Measurements from ENCODE around the gene PITX1. TPM values are rescaled to one million over a fixed set of nuclear protein-coding genes. Genes with fewer than 3 reads are reported as not detected.
A peak's percentile ranks its signal among the peaks of the same experiment; 100 is the strongest.

Gene PITX1
- total and polyA plus RNA-seq, 2 of the 13 experiments (the other 11 are each of a cell fraction or from before 2014, with no cell fraction given) = 11.7 to 20.2 TPM

GRCh38 chr5:135034963-135035677 lies 1.1 kb upstream of the PITX1 start (continued):
- no peak for TF ChIP-seq ZNF296 (CRISPR knock-in tag; conservative IDR thresholded peaks at IDR 0.05)

GRCh38 chr5:135034236-135034962 lies 371 bp upstream of the PITX1 start:
- CTCF ChIA-PET (ENCODE audit: low intra/inter-chr PET ratio, low total read pairs) = no interaction called here
- Histone ChIP-seq H4K20me1 (ENCODE audit: insufficient read depth, low read length) (no peaks in the 10 kb centered on the region), H3K79me2 (ENCODE audit: insufficient read depth, low read length) (peaks cover 26% of the 10 kb centered on the region), H3K9ac (ENCODE audit: insufficient read depth, low read depth, low read length) (peak overlapping the region; percentile 93), H3K4me1 (ENCODE audit: insufficient read depth, low read length) (peaks cover 21% of the 10 kb centered on the region), H3K4me2 (ENCODE audit: low read depth, low read length) (peak overlapping the region; percentile 91), H2AFZ (ENCODE audit: low read length) (no peak overlapping the region), H3K27ac (ENCODE audit: extremely low read length, insufficient read depth, low read length) (peak overlapping the region; percentile 90), H3K27me3 (ENCODE audit: control insufficient read depth in 1 of 2, insufficient read depth in 2 of 2, low read length in 2 of 2) (no peaks in the 10 kb centered on the region), H3K4me3 (replicated peaks in 1 of 3; ENCODE audit: insufficient read depth in 1 of 3, low read depth in 2 of 3, low read length in 3 of 3) (peak overlapping the region; percentile 83 to 93 (median 89)), H3K36me3 (replicated peaks in 1 of 2; ENCODE audit: control insufficient read depth in 1 of 2, insufficient read depth in 2 of 2, low read length in 2 of 2) (peaks cover 0 to 7% of the 10 kb centered on the region in 2 experiments; a peak in 1 of 5 replicates), H3K9me3 (ENCODE audit: low read length) (no peaks in the 10 kb centered on the region)
- in situ Hi-C loops (cut with HindIII; ENCODE audit: extremely low pct_ligation_motif_present, low pct_unique_long_range_greater_than_20kb) (loop anchor here (10.0 kb wide), 2 partner anchors 150 to 300 kb away; no protein-coding TSS in a partner anchor), intact Hi-C loops (cut with micrococcal nuclease; ENCODE audit: unreplicated experiment) (loop anchor here (2.0 to 5.0 kb wide), 3 partner anchors 67 to 158 kb away; partner anchors contain the start of gene CATSPER3)
- POLR2A ChIA-PET = interaction anchor here (1.0 to 2.0 kb wide), 9 partner anchors 9 to 157 kb away, joined by 3 to 24 read pairs (median 6); no protein-coding TSS in a partner anchor
- DNase-seq (ENCODE audit: low spot score) (peak; percentile 52), ATAC-seq (peak; percentile 72), FAIRE-seq (no peak)
- 0% methylated on average over 14 of the region's 65 CpGs for whole genome bisulfite sequencing (ENCODE audit: low lambda C conversion rate)
- TSS peak; percentile 80 for BruUV-seq (replicated peaks)
- TF ChIP-seq GABPB1 (CRISPR knock-in tag; IDR thresholded peaks at IDR 0.05) (peak; percentile 65), RNF2 (conservative IDR thresholded peaks at IDR 0.05; ENCODE audit: low read depth) (0 out of 2 replicates have a peak, but pooled peaks have one; percentile 39), ZNF574 (CRISPR knock-in tag; IDR thresholded peaks at IDR 0.05) (peak; percentile 4; the same call in 1 of the 2 replicates), PBX2 (CRISPR knock-in tag; IDR thresholded peaks at IDR 0.05) (peak; percentile 28; the same call in 1 of the 2 replicates), ZBTB7B (CRISPR knock-in tag; IDR thresholded peaks at IDR 0.05) (peak; percentile 59; the same call in 1 of the 2 replicates), SAP130 (CRISPR knock-in tag; IDR thresholded peaks at IDR 0.05; ENCODE audit: low read depth) (peak; percentile 47; the same call in 1 of the 2 replicates), THAP9 (CRISPR knock-in tag; IDR thresholded peaks at IDR 0.05; ENCODE audit: borderline replicate concordance) (peak; percentile 40; the same call in 1 of the 2 replicates), MBD4 (IDR thresholded peaks at IDR 0.05; ENCODE audit: borderline replicate concordance, low read length) (no peak), ZNF513 (CRISPR knock-in tag; conservative IDR thresholded peaks at IDR 0.05) (no peak), POLR2G (IDR thresholded peaks at IDR 0.05; ENCODE audit: low read depth, low read length) (peak; percentile 72)
